Subcutaneous abdominal adipose tissue (tissue), 5 donors: ENCODE measurements around the gene BRSK1.

ENCODE experiments used
- H3K27ac ChIP-seq: one replicate; pipeline ENCODE4 v1.7.0; 2013; ENCODE audit warnings: low read depth, mild to moderate bottlenecking, inconsistent platforms, low read length, moderate library complexity
- H3K27me3 ChIP-seq, 5 donors: one replicate each; pipeline ENCODE4 v1.7.0; 2013; ENCODE audit warnings: low read length in 5 of 5, inconsistent platforms in 1 of 5; ENCODE audit not compliant: control insufficient read depth in 5 of 5, insufficient read depth in 4 of 5
- H3K36me3 ChIP-seq, 5 donors: one replicate each; pipeline ENCODE4 v1.7.0; 2013; ENCODE audit warnings: low read length in 5 of 5; ENCODE audit not compliant: control insufficient read depth in 5 of 5, insufficient read depth in 5 of 5
- H3K4me1 ChIP-seq, 5 donors: one replicate each; pipeline ENCODE4 v1.7.0; 2013; ENCODE audit warnings: low read length in 5 of 5, mild to moderate bottlenecking in 3 of 5, moderate library complexity in 1 of 5; ENCODE audit not compliant: control insufficient read depth in 5 of 5, insufficient read depth in 5 of 5
- H3K4me3 ChIP-seq, 5 donors: one replicate each; pipeline ENCODE4 v1.7.0; 2013; ENCODE audit warnings: low read length in 5 of 5, low read depth in 1 of 5
- H3K9ac ChIP-seq, 5 donors: one replicate each; pipeline ENCODE4 v1.7.0; 2013; ENCODE audit warnings: low read length in 5 of 5, mild to moderate bottlenecking in 4 of 5, moderate library complexity in 3 of 5
- H3K9me3 ChIP-seq, 5 donors: one replicate each; pipeline ENCODE4 v1.7.0; 2013; ENCODE audit warnings: low read length in 5 of 5; ENCODE audit not compliant: control insufficient read depth in 5 of 5
- donor health status: healthy.
- donor health status: healthy.
- donor health status: healthy.
- donor health status: healthy.
- donor health status: healthy.

BRSK1 gene

GRCh38 chr19:55273978-55274707 is 9.7 kb upstream of the BRSK1 start:
- H3K27me3 ChIP-seq, result no peaks in the 10 kb centered on the region
- H3K36me3 ChIP-seq, result peaks cover 0 to 62% (median 45%) of the 10 kb centered on the region in 5 donors
- no peaks in the 10 kb centered on the region for H3K9me3 ChIP-seq
- H3K4me1 ChIP-seq, result peaks cover 0 to 4% (median 2%) of the 10 kb centered on the region in 5 donors
- H3K27ac ChIP-seq, result no peak overlapping the region
- no peak overlapping the region for H3K9ac ChIP-seq
- H3K4me3 ChIP-seq, result no peak overlapping the region

GRCh38 chr19:55275851-55276719 is 7.7 kb upstream of the BRSK1 start:
- no peak overlapping the region for H3K9ac ChIP-seq
- no peak overlapping the region for H3K4me3 ChIP-seq
- H3K27ac ChIP-seq, result no peak overlapping the region
- H3K9me3 ChIP-seq, result no peaks in the 10 kb centered on the region
- peaks cover 0 to 22% (median 14%) of the 10 kb centered on the region in 5 donors for H3K4me1 ChIP-seq
- H3K36me3 ChIP-seq, result peaks cover 0 to 50% (median 32%) of the 10 kb centered on the region in 5 donors
- no peaks in the 10 kb centered on the region for H3K27me3 ChIP-seq

- H3K4me1 ChIP-seq, result peaks cover 0 to 23% (median 14%) of the 10 kb centered on the region in 5 donors
- H3K9me3 ChIP-seq, result no peaks in the 10 kb centered on the region
- peaks cover 0 to 50% (median 32%) of the 10 kb centered on the region in 5 donors for H3K36me3 ChIP-seq
- no peak overlapping the region for H3K9ac ChIP-seq
- H3K27me3 ChIP-seq, result no peaks in the 10 kb centered on the region
- no peak overlapping the region for H3K27ac ChIP-seq
- H3K4me3 ChIP-seq, result no peak overlapping the region
Observed at GRCh38 chr19:55276720-55277430, 6.9 kb upstream of the BRSK1 start.

GRCh38 chr19:55277494-55277893 is 6.3 kb upstream of the BRSK1 start:
- Histone ChIP-seq H3K36me3 (peaks cover 0 to 46% (median 29%) of the 10 kb centered on the region in 5 donors), H3K4me3 (no peak overlapping the region), H3K27me3 (peaks cover 0 to 2% (median 0%) of the 10 kb centered on the region in 5 donors), H3K9ac (no peak overlapping the region), H3K4me1 (peaks cover 0 to 23% (median 14%) of the 10 kb centered on the region in 5 donors), H3K27ac (no peak overlapping the region), H3K9me3 (no peaks in the 10 kb centered on the region)

GRCh38 chr19:55278391-55279135 is 5.2 kb upstream of the BRSK1 start:
- Histone ChIP-seq H3K9me3 (no peaks in the 10 kb centered on the region), H3K9ac (no peak overlapping the region), H3K27me3 (peaks cover 7 to 11% (median 8%) of the 10 kb centered on the region in 5 donors), H3K4me1 (peaks cover 0 to 23% (median 14%) of the 10 kb centered on the region in 5 donors), H3K4me3 (no peak overlapping the region), H3K36me3 (peaks cover 0 to 37% (median 22%) of the 10 kb centered on the region in 5 donors), H3K27ac (no peak overlapping the region)

- Histone ChIP-seq H3K27me3 (peaks cover 8 to 11% (median 9%) of the 10 kb centered on the region in 5 donors), H3K36me3 (peaks cover 0 to 30% (median 17%) of the 10 kb centered on the region in 5 donors), H3K9me3 (no peaks in the 10 kb centered on the region), H3K4me3 (peak overlapping the region; percentile 80 to 98 (median 93)), H3K9ac (peak overlapping the region in 4 of 5 donors; percentile 62 to 86 (median 76)), H3K27ac (peak overlapping the region; percentile 37), H3K4me1 (peaks cover 0 to 23% (median 14%) of the 10 kb centered on the region in 5 donors)
Observed at GRCh38 chr19:55279340-55279739, 4.5 kb upstream of the BRSK1 start.

GRCh38 chr19:55279770-55280643 is 3.8 kb upstream of the BRSK1 start, which contains the start of gene HSPBP1:
TSS of gene HSPBP1 (minus strand) at chr19:55280110. CDS start at chr19:55279608, 502 bp downstream.
- Histone ChIP-seq H3K4me3 (peak within 1 kb of the TSS; percentile 80 to 98 (median 93)), H3K4me1 (peaks cover 0 to 23% (median 14%) of the 10 kb centered on the region in 5 donors), H3K9me3 (no peaks in the 10 kb centered on the region), H3K27ac (peak within 1 kb of the TSS; percentile 37), H3K9ac (peak within 1 kb of the TSS in 4 of 5 donors; percentile 62 to 86 (median 76)), H3K36me3 (peaks cover 0 to 24% (median 15%) of the 10 kb centered on the region in 5 donors), H3K27me3 (peaks cover 8 to 15% (median 9%) of the 10 kb centered on the region in 5 donors)

- Histone ChIP-seq H3K9me3 (no peaks in the 10 kb centered on the region), H3K27me3 (peaks cover 8 to 22% (median 14%) of the 10 kb centered on the region in 5 donors), H3K27ac (no peak overlapping the region), H3K36me3 (no peaks in the 10 kb centered on the region), H3K9ac (no peak overlapping the region), H3K4me3 (no peak overlapping the region), H3K4me1 (peaks cover 0 to 16% (median 8%) of the 10 kb centered on the region in 5 donors)
Observed at GRCh38 chr19:55284405-55285058, 735 bp downstream of the BRSK1 start.
